ENCODE measurements around the gene NPPB. TPM values are rescaled to one million over a fixed set of nuclear protein-coding genes. Genes with fewer than 3 reads are reported as not detected.
"Not testable (repeated sequence)": the region's sequence is repeated elsewhere in the genome, so short reads cannot be mapped to it uniquely, and the experiment has no call there.

Gene NPPB
- total RNA-seq, 1 experiment from 2014 or later = not detected

- Mint-ChIP-seq H3K27me3 (ENCODE audit: insufficient read depth, unreplicated experiment) (peaks cover 16% of the 10 kb centered on the region), H3K9me3 (ENCODE audit: unreplicated experiment) (no peaks in the 10 kb centered on the region), H3K4me1 (ENCODE audit: insufficient read depth, unreplicated experiment) (no peaks in the 10 kb centered on the region), H3K27ac (ENCODE audit: low read depth, unreplicated experiment) (no peak overlapping the region), H3K4me3 (ENCODE audit: unreplicated experiment) (no peak overlapping the region), H3K36me3 (ENCODE audit: insufficient read depth, unreplicated experiment) (peaks cover 5% of the 10 kb centered on the region)
- intact Hi-C loops (cut with micrococcal nuclease) = no loop called here
- ChIA-PET CTCF (interaction anchor here (0.6 to 1.0 kb wide), 6 partner anchors 20 to 132 kb away, joined by 3 to 5 read pairs (median 3); no protein-coding TSS in a partner anchor), POLR2A (interaction anchor here (0.7 to 2.0 kb wide), 5 partner anchors 9 to 83 kb away, joined by 3 to 5 read pairs (median 5); no protein-coding TSS in a partner anchor)
- no peak for TF ChIP-seq CTCF (IDR thresholded peaks at IDR 0.05; ENCODE audit: unreplicated experiment)
- no TSS peak for BruUV-seq (replicated peaks)
- no peak for DNase-seq (ENCODE audit: unreplicated experiment)
These were observed 40.2 kb upstream of the NPPB start for GRCh38 chr1:11898831-11899467.

- intact Hi-C loops (cut with micrococcal nuclease) = no loop called here
- DNase-seq (ENCODE audit: unreplicated experiment) = no peak
- no peak overlapping the region for H3K4me3 Mint-ChIP-seq (ENCODE audit: unreplicated experiment)
- POLR2A ChIA-PET = interaction anchor here (0.9 to 2.0 kb wide), 3 partner anchors 9 to 11 kb away, joined by 5 to 8 read pairs (median 5); no protein-coding TSS in a partner anchor
- H3K9me3 Mint-ChIP-seq (ENCODE audit: unreplicated experiment) = no peaks in the 10 kb centered on the region
- H3K27me3 Mint-ChIP-seq (ENCODE audit: insufficient read depth, unreplicated experiment) = peaks cover 16% of the 10 kb centered on the region
- H3K4me1 Mint-ChIP-seq (ENCODE audit: insufficient read depth, unreplicated experiment) = no peaks in the 10 kb centered on the region
- peaks cover 6% of the 10 kb centered on the region for H3K36me3 Mint-ChIP-seq (ENCODE audit: insufficient read depth, unreplicated experiment)
- TF ChIP-seq CTCF (IDR thresholded peaks at IDR 0.05; ENCODE audit: unreplicated experiment) = no peak
- CTCF ChIA-PET = interaction anchor here (1.0 to 2.2 kb wide), 2 partner anchors 60 to 61 kb away, joined by 4 to 12 read pairs; no protein-coding TSS in a partner anchor
- no peak overlapping the region for H3K27ac Mint-ChIP-seq (ENCODE audit: low read depth, unreplicated experiment)
- BruUV-seq (replicated peaks) = no TSS peak
These were observed 39.5 kb upstream of the NPPB start for GRCh38 chr1:11898086-11898785.

- not testable (repeated sequence) for H3K9me3 Mint-ChIP-seq (ENCODE audit: unreplicated experiment); DNase-seq (ENCODE audit: unreplicated experiment); H3K4me1 Mint-ChIP-seq (ENCODE audit: insufficient read depth, unreplicated experiment); H3K27me3 Mint-ChIP-seq (ENCODE audit: insufficient read depth, unreplicated experiment); H3K4me3 Mint-ChIP-seq (ENCODE audit: unreplicated experiment); H3K27ac Mint-ChIP-seq (ENCODE audit: low read depth, unreplicated experiment); H3K36me3 Mint-ChIP-seq (ENCODE audit: insufficient read depth, unreplicated experiment); BruUV-seq (replicated peaks)
- ChIA-PET CTCF (interaction anchor here (0.6 to 2.3 kb wide), 10 partner anchors 12 to 849 kb away, joined by 3 to 7 read pairs (median 4); partner anchors contain the start of genes CLCN6 and MTHFR), POLR2A (interaction anchor here (2.9 kb wide), 1 partner anchor 13 kb away, joined by 15 read pairs; no protein-coding TSS in a partner anchor)
- intact Hi-C loops (cut with micrococcal nuclease) = loop anchor here (1.0 kb wide), 1 partner anchor 56 kb away; no protein-coding TSS in a partner anchor
These were observed 35.8 kb upstream of the NPPB start for GRCh38 chr1:11894501-11894900.

- BruUV-seq (replicated peaks) = no TSS peak
- ChIA-PET POLR2A (interaction anchor here (2.9 kb wide), 1 partner anchor 14 kb away, joined by 15 read pairs; no protein-coding TSS in a partner anchor), CTCF (interaction anchor here (0.6 to 2.3 kb wide), 14 partner anchors 11 to 1450 kb away, joined by 3 to 37 read pairs (median 4); no protein-coding TSS in a partner anchor)
- H3K9me3 Mint-ChIP-seq (ENCODE audit: unreplicated experiment) = no peaks in the 10 kb centered on the region
- peak; percentile 87 for TF ChIP-seq CTCF (IDR thresholded peaks at IDR 0.05; ENCODE audit: unreplicated experiment)
- peaks cover 3% of the 10 kb centered on the region for H3K27me3 Mint-ChIP-seq (ENCODE audit: insufficient read depth, unreplicated experiment)
- H3K4me3 Mint-ChIP-seq (ENCODE audit: unreplicated experiment) = no peak overlapping the region
- H3K36me3 Mint-ChIP-seq (ENCODE audit: insufficient read depth, unreplicated experiment) = peaks cover 6% of the 10 kb centered on the region
- DNase-seq (ENCODE audit: unreplicated experiment) = peak; percentile 63
- intact Hi-C loops (cut with micrococcal nuclease) = loop anchor here (1.0 kb wide), 1 partner anchor 56 kb away; no protein-coding TSS in a partner anchor
- H3K4me1 Mint-ChIP-seq (ENCODE audit: insufficient read depth, unreplicated experiment) = no peaks in the 10 kb centered on the region
- H3K27ac Mint-ChIP-seq (ENCODE audit: low read depth, unreplicated experiment) = no peak overlapping the region
These were observed 35.1 kb upstream of the NPPB start for GRCh38 chr1:11893907-11894251.

Data from MCF 10A (cell line).